Karpas-422 (cell line): Measurements from ENCODE around the gene ADARB2. TPM values are rescaled to one million over a fixed set of nuclear protein-coding genes. Genes with fewer than 3 reads are reported as not detected.

ENCODE experiments used
- DNase-seq: peaks from one replicate; pipeline ENCODE4 v3.0.0-alpha.2; 2015
- H2AFZ ChIP-seq: fragments of 200-600 bp; sonication (generic); 2 replicates; pipeline ENCODE4 v1.6.1; 2014; ENCODE audit warnings: antibody characterized with exemption, low read length, mixed read lengths
- H3K27ac ChIP-seq: fragments of 200-600 bp; sonication (generic); 2 replicates; pipeline ENCODE4 v1.5.1; 2014; ENCODE audit warnings: mild to moderate bottlenecking, low read length, moderate library complexity
- H3K27me3 ChIP-seq: fragments of 200-600 bp; sonication (generic); 2 replicates; pipeline ENCODE4 v1.6.1; 2014; ENCODE audit warnings: low read length, mixed read lengths
- H3K36me3 ChIP-seq: fragments of 200-600 bp; sonication (generic); 2 replicates; pipeline ENCODE4 v1.6.1; 2014; ENCODE audit warnings: low read length, mixed read lengths; ENCODE audit not compliant: insufficient read depth
- H3K4me1 ChIP-seq: fragments of 200-600 bp; sonication (generic); 2 replicates; pipeline ENCODE4 v1.6.1; 2014; ENCODE audit warnings: mild to moderate bottlenecking, low read length, mixed read lengths
- H3K4me2 ChIP-seq: fragments of 200-600 bp; sonication (generic); 2 replicates; pipeline ENCODE4 v1.6.1; 2014; ENCODE audit warnings: low read length, low read depth, mild to moderate bottlenecking; ENCODE audit not compliant: poor library complexity, severe bottlenecking
- H3K4me3 ChIP-seq: fragments of 200-600 bp; sonication (generic); 2 replicates; pipeline ENCODE4 v1.5.1; 2014; ENCODE audit warnings: mild to moderate bottlenecking, antibody characterized with exemption, low read length, mixed read lengths
- H3K79me2 ChIP-seq: fragments of 200-600 bp; sonication (generic); 2 replicates; pipeline ENCODE4 v1.6.1; 2014; ENCODE audit warnings: mild to moderate bottlenecking, low read length, mixed read lengths
- H3K9ac ChIP-seq: fragments of 200-600 bp; sonication (generic); 2 replicates; pipeline ENCODE4 v1.6.0; 2014; ENCODE audit warnings: low read length
- H3K9me2 ChIP-seq: fragments of 200-600 bp; sonication (generic), shearing (Covaris generic); replicated peaks from 2 replicates; pipeline ENCODE4 v1.6.0; 2014; ENCODE audit warnings: mild to moderate bottlenecking, low read length, moderate library complexity; ENCODE audit not compliant: insufficient read depth
- H3K9me3 ChIP-seq: fragments of 300-700, 200-600 bp; sonication (generic); 2 replicates; pipeline ENCODE4 v1.6.1; 2014; ENCODE audit warnings: low read length, mixed read lengths
- H4K20me1 ChIP-seq: fragments of 200-600 bp; sonication (generic); 2 replicates; pipeline ENCODE4 v1.6.1; 2014; ENCODE audit warnings: mild to moderate bottlenecking, antibody characterized with exemption, low read length, low read depth; ENCODE audit not compliant: insufficient read depth
- total RNA-seq: library from RNA; depleted of rRNA; stranded (reverse); fragments of >200 nt; shearing (Covaris generic); gene quantifications from 2 replicates; pipeline ENCODE4 v1.2.3, GENCODE V29; 2014; ENCODE audit warnings: low replicate concordance

Gene ADARB2
- total RNA-seq, 1 experiment from 2014 or later: not detected

GRCh38 chr10:1475098-1475591 lies 262.2 kb downstream of the ADARB2 start:
- Histone ChIP-seq H3K9me3 (no peaks in the 10 kb centered on the region), H3K4me3 (no peak overlapping the region), H4K20me1 (no peaks in the 10 kb centered on the region), H2AFZ (no peak overlapping the region), H3K27me3 (no peaks in the 10 kb centered on the region), H3K9me2 (no peaks in the 10 kb centered on the region), H3K4me1 (peaks cover 14% of the 10 kb centered on the region), H3K36me3 (no peaks in the 10 kb centered on the region), H3K27ac (no peak overlapping the region), H3K79me2 (no peaks in the 10 kb centered on the region), H3K9ac (no peak overlapping the region), H3K4me2 (no peak overlapping the region)
- DNase-seq: no peak

DNA sequence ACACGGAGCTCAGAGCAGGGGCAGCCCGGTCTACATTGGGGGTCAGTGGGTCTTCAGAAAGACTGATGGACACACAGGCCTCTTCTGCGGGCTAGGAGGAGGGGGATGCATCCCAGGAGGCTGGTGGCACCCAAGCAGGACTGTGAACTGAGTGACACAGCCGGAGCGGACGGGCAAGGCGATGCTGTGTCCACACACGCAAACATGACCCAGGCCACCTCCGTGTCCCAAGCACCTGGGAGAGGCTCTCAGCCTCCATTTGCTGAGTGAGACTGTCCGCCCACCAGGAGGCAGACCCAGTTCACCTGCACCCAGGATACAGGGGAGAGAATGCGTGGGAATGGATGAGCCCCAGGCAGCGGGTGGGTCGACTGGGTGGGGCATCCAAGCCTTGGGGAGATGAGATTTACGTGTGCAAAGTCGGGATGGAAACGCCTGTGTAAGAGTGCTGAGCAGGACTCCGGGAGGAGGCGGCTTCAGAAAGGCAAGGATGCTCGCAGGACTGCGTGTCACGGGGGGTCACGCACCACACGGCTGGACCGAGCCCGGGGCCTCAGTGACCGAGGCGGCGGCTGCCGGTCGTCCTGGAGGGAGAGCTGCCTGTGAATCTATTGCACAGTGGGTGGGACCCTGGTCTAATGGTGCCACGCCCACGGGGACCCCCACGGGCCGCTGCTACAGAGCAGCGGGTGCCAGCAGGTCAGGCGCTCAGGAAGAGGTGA lies 262.8 kb downstream of the ADARB2 start:
- Histone ChIP-seq H2AFZ (no peak overlapping the region), H3K9me3 (no peaks in the 10 kb centered on the region), H3K27me3 (no peaks in the 10 kb centered on the region), H3K9me2 (no peaks in the 10 kb centered on the region), H3K4me3 (no peak overlapping the region), H3K79me2 (no peaks in the 10 kb centered on the region), H3K9ac (no peak overlapping the region), H3K27ac (no peak overlapping the region), H3K4me2 (no peak overlapping the region), H3K4me1 (peaks cover 17% of the 10 kb centered on the region), H3K36me3 (no peaks in the 10 kb centered on the region), H4K20me1 (no peaks in the 10 kb centered on the region)
- no peak for DNase-seq

GRCh38 chr10:1473874-1474273 lies 263.5 kb downstream of the ADARB2 start:
- H4K20me1 ChIP-seq: no peaks in the 10 kb centered on the region
- no peak overlapping the region for H2AFZ ChIP-seq
- DNase-seq: no peak
- no peaks in the 10 kb centered on the region for H3K36me3 ChIP-seq
- H3K9ac ChIP-seq: no peak overlapping the region
- H3K9me2 ChIP-seq: no peaks in the 10 kb centered on the region
- H3K4me2 ChIP-seq: no peak overlapping the region
- H3K27ac ChIP-seq: no peak overlapping the region
- H3K9me3 ChIP-seq: no peaks in the 10 kb centered on the region
- no peaks in the 10 kb centered on the region for H3K27me3 ChIP-seq
- H3K79me2 ChIP-seq: no peaks in the 10 kb centered on the region
- H3K4me1 ChIP-seq: peaks cover 18% of the 10 kb centered on the region
- H3K4me3 ChIP-seq: no peak overlapping the region

DNA sequence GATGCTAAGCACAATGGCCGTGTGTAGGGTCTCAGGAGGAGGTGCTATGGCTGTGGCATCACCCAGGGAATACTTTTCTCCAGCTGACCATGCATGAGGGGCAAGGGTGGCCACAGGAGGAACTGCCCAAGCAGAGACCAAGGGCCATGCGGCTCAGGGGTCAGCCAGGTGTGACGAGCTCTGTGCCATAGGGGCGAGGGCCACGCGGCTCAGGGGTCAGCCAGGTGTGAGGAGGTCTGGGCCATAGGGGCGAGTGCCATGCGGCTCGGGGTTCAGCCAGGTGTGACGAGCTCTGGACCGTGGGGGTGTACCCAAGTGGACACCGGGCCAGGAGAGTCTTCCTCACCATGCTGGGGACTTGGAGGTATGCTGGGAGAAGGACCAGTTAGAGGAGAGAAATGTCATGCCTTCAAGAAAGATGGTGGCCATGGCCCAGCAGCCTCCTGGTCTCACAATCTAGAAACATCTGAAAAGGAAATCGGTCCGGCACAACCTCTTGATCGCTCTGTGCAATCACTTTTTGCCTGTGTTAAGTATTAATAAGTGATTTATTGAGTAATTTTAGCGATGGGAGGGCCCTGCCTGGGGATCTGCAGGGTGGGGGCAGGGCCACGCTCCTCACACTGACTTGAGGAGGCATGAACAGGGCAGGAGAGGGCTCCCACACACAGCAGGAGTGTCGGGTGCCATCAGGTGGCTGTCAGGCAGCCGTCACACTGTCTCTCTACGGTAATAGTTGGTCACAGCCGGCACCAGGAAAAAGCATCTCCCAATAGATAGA lies 265.0 kb downstream of the ADARB2 start:
- Histone ChIP-seq H3K27ac (no peak overlapping the region), H3K9me3 (no peaks in the 10 kb centered on the region), H3K36me3 (no peaks in the 10 kb centered on the region), H3K4me3 (no peak overlapping the region), H3K4me1 (peaks cover 18% of the 10 kb centered on the region), H3K79me2 (no peaks in the 10 kb centered on the region), H4K20me1 (no peaks in the 10 kb centered on the region), H3K9me2 (no peaks in the 10 kb centered on the region), H3K9ac (no peak overlapping the region), H3K4me2 (no peak overlapping the region), H2AFZ (no peak overlapping the region), H3K27me3 (no peaks in the 10 kb centered on the region)
- no peak for DNase-seq

- Histone ChIP-seq H3K79me2 (no peaks in the 10 kb centered on the region), H3K36me3 (no peaks in the 10 kb centered on the region)
Observed at GRCh38 chr10:1468811-1469210, 268.5 kb downstream of the ADARB2 start.

DNA sequence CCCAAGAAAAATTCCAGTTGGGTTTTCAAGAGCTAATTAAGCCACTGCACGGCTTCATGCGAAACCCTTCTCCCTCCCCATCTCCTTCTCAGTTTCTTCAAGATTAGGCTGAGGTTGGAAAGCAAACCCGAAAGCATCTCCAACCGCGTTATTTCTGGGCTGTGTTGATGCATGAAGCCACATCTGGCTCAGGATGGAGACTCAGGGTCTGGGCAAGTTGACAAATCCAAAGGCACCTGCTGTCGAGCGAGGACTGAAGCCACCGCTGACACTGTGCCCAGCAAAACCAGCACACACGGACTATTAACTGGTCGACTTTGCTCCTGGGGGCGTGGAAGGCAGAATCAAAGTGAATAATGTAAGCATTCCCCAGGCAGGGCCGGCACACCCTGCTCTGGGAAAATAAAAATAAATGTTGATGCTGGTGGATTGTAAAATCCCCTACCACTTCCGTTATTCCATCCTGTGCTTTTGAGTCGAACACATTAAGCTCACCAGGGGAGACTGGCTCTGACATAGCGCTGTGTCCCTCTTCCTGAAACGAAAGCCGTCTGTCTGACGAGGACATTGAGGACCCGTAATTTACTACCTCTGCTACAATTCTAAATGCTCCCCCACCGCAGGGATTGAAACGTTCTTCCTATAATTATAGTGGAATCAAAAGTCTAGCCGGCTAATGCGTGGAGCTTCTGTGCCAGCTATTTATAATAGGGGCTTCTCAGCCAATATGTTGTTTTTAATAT lies 269.8 kb downstream of the ADARB2 start:
- no peak for DNase-seq
- H4K20me1 ChIP-seq: no peaks in the 10 kb centered on the region
- no peaks in the 10 kb centered on the region for H3K9me2 ChIP-seq
- H2AFZ ChIP-seq: no peak overlapping the region
- H3K4me3 ChIP-seq: no peak overlapping the region
- no peak overlapping the region for H3K4me2 ChIP-seq
- H3K36me3 ChIP-seq: no peaks in the 10 kb centered on the region
- no peak overlapping the region for H3K9ac ChIP-seq
- peaks cover 31% of the 10 kb centered on the region for H3K4me1 ChIP-seq
- no peaks in the 10 kb centered on the region for H3K27me3 ChIP-seq
- no peaks in the 10 kb centered on the region for H3K9me3 ChIP-seq
- H3K27ac ChIP-seq: no peak overlapping the region
- no peaks in the 10 kb centered on the region for H3K79me2 ChIP-seq

More at GRCh38 chr10:1468811-1469210, 268.5 kb downstream of the ADARB2 start:
- H3K27ac ChIP-seq: no peak overlapping the region
- no peak overlapping the region for H3K9ac ChIP-seq
- H3K4me3 ChIP-seq: no peak overlapping the region
- no peaks in the 10 kb centered on the region for H3K9me2 ChIP-seq
- DNase-seq: no peak
- no peaks in the 10 kb centered on the region for H3K9me3 ChIP-seq
- H2AFZ ChIP-seq: no peak overlapping the region
- no peak overlapping the region for H3K4me2 ChIP-seq
- H3K4me1 ChIP-seq: peaks cover 24% of the 10 kb centered on the region
- no peaks in the 10 kb centered on the region for H3K27me3 ChIP-seq
- H4K20me1 ChIP-seq: no peaks in the 10 kb centered on the region

GRCh38 chr10:1465993-1466764 lies 271.1 kb downstream of the ADARB2 start:
- Histone ChIP-seq H3K4me2 (peak overlapping the region; percentile 59), H3K4me1 (peaks cover 39% of the 10 kb centered on the region), H3K9me2 (no peaks in the 10 kb centered on the region), H3K27ac (peak overlapping the region; percentile 51), H3K79me2 (no peaks in the 10 kb centered on the region), H4K20me1 (no peaks in the 10 kb centered on the region), H3K36me3 (no peaks in the 10 kb centered on the region), H3K27me3 (no peaks in the 10 kb centered on the region), H2AFZ (no peak overlapping the region), H3K9me3 (no peaks in the 10 kb centered on the region), H3K4me3 (peak overlapping the region; percentile 36; the same call in 1 of the 2 replicates), H3K9ac (peak overlapping the region; percentile 42)
- no peak for DNase-seq
